Measurements from ENCODE around the gene NF1.
"Not testable (repeated sequence)": the region's sequence is repeated elsewhere in the genome, so short reads cannot be mapped to it uniquely, and the experiment has no call there.

The NF1 gene

GRCh38 chr17:31094600-31095235, at the start of gene NF1:
TSS of gene NF1 (plus strand) at chr17:31094977. CDS start at chr17:31095310, 333 bp downstream.
- DNase-seq (ENCODE audit: low read depth in 2 of 2, low spot score in 1 of 2), result peak; percentile 67 to 76

GRCh38 chr17:31046856-31047425, 47.8 kb upstream of the NF1 start:
- DNase-seq (ENCODE audit: low read depth in 2 of 2, low spot score in 1 of 2), result not testable (repeated sequence)

GRCh38 chr17:31048142-31048541, 46.6 kb upstream of the NF1 start:
- DNase-seq (ENCODE audit: low read depth in 2 of 2, low spot score in 1 of 2), result no peak

GRCh38 chr17:31048780-31049179, 46.0 kb upstream of the NF1 start:
- DNase-seq (ENCODE audit: low read depth in 2 of 2, low spot score in 1 of 2), result no peak

- DNase-seq (ENCODE audit: low read depth in 2 of 2, low spot score in 1 of 2), result no peak
Observed at GRCh38 chr17:31050948-31051347, 43.8 kb upstream of the NF1 start.

GRCh38 chr17:31051506-31051905, 43.3 kb upstream of the NF1 start:
- DNase-seq (ENCODE audit: low read depth in 2 of 2, low spot score in 1 of 2), result no peak

- DNase-seq (ENCODE audit: low read depth in 2 of 2, low spot score in 1 of 2), result no peak
Observed at GRCh38 chr17:31052187-31052889, 42.4 kb upstream of the NF1 start.

- DNase-seq (ENCODE audit: low read depth in 2 of 2, low spot score in 1 of 2), result no peak
Observed at GRCh38 chr17:31053071-31053470, 41.7 kb upstream of the NF1 start.

- no peak for DNase-seq (ENCODE audit: low read depth in 2 of 2, low spot score in 1 of 2)
Observed at GRCh38 chr17:31054761-31055160, 40.0 kb upstream of the NF1 start.

GRCh38 chr17:31058976-31059375, 35.8 kb upstream of the NF1 start:
- DNase-seq (ENCODE audit: low read depth in 2 of 2, low spot score in 1 of 2), result no peak

GRCh38 chr17:31060791-31061550, 33.8 kb upstream of the NF1 start:
- DNase-seq (ENCODE audit: low read depth in 2 of 2, low spot score in 1 of 2), result no peak

GRCh38 chr17:31061678-31062077, 33.1 kb upstream of the NF1 start:
- DNase-seq (ENCODE audit: low read depth in 2 of 2, low spot score in 1 of 2), result no peak

- DNase-seq (ENCODE audit: low read depth in 2 of 2, low spot score in 1 of 2), result no peak
Observed at GRCh38 chr17:31062346-31062745, 32.4 kb upstream of the NF1 start.

GRCh38 chr17:31064707-31065106, 30.1 kb upstream of the NF1 start:
- DNase-seq (ENCODE audit: low read depth in 2 of 2, low spot score in 1 of 2), result no peak

- DNase-seq (ENCODE audit: low read depth in 2 of 2, low spot score in 1 of 2), result no peak
Observed at GRCh38 chr17:31067691-31068184, 27.0 kb upstream of the NF1 start.

GRCh38 chr17:31068291-31068690, 26.5 kb upstream of the NF1 start:
- no peak for DNase-seq (ENCODE audit: low read depth in 2 of 2, low spot score in 1 of 2)

GRCh38 chr17:31072186-31072585, 22.6 kb upstream of the NF1 start:
- no peak for DNase-seq (ENCODE audit: low read depth in 2 of 2, low spot score in 1 of 2)

- no peak for DNase-seq (ENCODE audit: low read depth in 2 of 2, low spot score in 1 of 2)
Observed at GRCh38 chr17:31073411-31073810, 21.4 kb upstream of the NF1 start.

GRCh38 chr17:31074772-31075555, 19.8 kb upstream of the NF1 start:
- no peak for DNase-seq (ENCODE audit: low read depth in 2 of 2, low spot score in 1 of 2)

GRCh38 chr17:31078290-31078689, 16.5 kb upstream of the NF1 start:
- DNase-seq (ENCODE audit: low read depth in 2 of 2, low spot score in 1 of 2), result no peak

GRCh38 chr17:31079731-31080130, 15.0 kb upstream of the NF1 start:
- DNase-seq (ENCODE audit: low read depth in 2 of 2, low spot score in 1 of 2), result no peak
